MV-4-11 (cell line): ENCODE results near the gene PTPN14.
"Not testable (repeated sequence)": the region's sequence is repeated elsewhere in the genome, so short reads cannot be mapped to it uniquely, and the experiment has no call there.

Experiments
- DNase-seq: peaks from one replicate; lab custom pipeline; 2025; lab: John Stamatoyannopoulos, UW

The PTPN14 gene

DNA sequence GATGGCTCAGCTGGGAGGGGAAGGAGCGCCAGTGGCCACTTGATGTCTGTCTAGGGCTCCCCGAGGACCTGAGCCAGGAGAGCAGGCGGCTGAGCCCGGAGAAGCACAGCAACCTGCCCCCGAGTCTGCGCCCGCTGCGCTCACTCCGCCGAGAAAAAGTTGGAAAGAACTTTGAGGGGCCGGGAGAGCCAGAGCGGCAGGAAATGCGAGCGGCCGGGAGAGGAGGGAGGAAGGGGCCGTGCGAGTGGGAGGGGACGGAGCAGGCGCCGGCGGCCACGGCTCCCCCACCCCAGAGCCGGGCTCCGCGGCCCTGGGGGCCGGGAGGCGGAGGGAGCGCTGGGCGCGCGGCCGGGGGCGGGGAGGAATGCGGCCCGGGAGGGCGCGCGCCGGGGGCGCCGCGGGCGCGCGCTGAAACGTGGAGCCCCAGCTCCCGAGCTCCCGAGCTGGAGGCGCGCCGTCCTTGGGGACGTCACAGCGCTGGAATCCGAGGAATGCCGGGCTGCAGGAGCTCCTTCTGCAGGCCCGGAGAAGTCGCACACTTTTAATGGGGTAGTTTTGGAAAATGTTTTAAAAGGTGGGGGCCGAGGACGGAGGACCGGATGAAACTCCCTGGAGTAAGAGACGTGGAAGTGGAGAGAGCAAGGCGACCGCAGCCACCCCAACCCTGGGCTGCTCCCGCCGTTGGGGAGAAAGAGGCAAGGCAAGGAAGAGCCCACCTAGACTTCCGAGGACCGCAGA, at the start of gene PTPN14:
PTPN14 (minus strand) TSS at position 167 of the 738 bp plus-strand sequence. CDS start 86,799 bp downstream, outside the sequence.
- DNase-seq, result no peak

DNA sequence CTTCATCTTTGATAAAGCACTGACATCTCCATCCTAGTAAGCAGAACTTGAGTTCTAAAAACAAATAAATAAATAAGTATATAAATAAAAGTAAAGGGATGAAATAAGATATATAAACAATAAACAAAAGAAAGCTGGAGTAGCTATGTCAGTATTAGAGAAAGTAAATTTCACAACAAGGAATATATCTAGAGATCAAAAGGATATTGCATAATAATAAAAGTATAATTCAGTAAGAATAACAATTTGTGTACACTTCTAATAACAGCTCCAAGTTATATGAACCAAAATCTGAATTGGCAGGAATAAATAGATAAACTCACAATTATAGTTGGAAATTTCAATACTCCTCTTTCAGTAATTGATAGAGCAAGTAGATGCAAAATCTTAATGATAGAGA, 41.8 kb upstream of the PTPN14 start:
- DNase-seq, result no peak

DNA sequence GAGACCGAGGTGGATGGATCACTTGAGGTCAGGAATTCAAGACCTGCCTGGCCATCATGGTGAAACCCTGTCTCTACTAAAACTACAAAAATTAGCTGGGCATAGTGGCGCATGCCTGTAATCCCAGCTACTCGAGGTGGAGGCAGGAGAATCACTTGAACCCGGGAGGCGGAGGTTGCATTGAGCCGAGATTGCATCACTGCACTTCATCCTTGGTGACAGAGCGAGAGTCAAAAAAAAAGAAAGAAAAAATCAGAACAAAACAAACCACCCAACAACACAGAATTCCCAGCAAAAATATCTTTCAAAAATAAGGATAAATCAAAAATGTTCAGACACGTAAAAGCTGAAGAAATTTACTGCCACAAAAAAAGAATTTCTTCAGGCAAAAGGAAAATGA, 40.5 kb upstream of the PTPN14 start:
- not testable (repeated sequence) for DNase-seq

DNA sequence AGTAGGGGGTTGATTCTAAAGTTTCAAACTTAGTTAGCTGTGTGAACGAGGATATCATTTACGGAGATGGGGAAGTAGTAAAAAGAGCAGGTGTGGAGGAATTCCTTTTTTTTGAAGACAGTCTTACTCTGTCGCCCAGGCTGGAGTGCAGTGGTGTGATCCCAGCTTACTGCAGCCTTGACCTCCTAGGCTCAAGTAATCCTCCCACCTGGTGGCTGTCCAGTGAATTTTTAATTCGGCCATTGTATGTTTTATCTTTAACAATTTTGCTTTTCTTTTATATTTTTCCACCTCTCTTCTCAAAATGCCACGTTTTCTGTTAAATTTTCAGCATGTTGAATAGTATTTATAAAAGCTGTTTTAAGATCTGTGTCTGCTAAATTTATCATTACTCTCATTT, 39.3 kb upstream of the PTPN14 start:
- DNase-seq, result no peak

DNA sequence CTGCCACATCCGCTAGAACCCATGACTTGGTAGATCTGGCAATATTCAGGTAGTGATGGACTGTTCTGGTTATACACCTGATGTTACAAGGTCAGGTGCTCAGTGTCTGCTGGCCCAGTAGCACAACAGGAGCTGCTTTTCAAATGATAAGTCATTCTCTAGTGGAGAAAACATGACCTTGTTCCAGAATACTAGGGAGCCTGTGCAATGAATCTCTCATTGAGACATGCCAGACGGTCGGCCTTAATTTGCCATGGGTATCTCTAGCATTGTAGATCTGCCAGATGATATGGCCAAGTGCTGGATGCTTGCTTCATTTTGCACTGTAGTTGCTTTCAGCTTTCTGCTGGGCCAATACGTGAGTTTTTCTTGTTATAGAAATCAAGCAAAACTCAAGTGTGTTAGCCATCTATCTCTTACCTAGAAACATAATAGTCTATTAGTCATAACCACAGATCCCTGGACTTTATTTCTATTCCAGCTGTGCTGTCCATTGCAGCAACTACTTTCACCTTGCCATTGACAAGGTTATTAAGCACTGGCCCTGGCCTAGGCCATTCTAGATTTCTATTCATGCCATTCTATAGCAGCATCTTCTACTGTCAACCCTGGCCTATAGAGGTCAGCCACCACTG, 37.7 kb upstream of the PTPN14 start:
- DNase-seq, result no peak

DNA sequence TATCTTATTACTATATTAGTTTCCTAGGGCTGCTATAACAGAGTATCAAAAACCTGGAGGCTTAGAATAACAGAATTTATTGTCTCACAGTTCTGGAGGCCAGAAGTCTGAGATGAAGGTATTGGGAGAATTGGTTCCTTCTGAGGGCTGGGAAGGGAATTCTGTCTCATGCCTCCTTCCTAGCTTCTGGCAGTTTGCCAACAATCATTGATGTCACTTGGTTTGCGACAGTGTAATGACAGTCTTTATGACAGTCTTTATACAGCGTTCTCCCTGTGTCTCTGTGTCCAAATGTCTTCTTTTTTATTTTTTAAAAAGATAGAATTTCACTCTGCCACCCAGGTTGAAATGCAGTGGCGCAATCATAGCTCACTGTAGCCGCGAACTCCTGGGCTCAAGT, 35.8 kb upstream of the PTPN14 start:
- DNase-seq, result no peak

DNA sequence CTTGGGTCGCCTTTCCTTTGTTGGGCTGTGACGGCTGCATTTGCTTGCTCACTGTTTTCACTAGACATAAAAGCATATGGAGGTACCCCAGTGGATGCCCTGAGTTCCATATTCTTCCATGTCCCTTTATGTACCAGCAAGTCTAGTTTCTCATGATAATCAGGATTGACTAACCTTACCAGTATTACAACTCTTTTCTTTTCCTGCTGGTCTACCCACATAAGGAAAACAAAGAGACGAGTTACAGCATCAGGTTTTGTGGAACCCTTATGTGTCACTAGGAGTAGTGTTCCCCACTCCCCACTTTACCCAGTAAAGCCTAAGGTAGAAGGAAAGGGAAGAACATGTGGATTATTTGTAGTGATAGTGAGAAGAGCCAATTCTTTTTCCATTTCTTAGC, 35.2 kb upstream of the PTPN14 start:
- DNase-seq, result no peak

DNA sequence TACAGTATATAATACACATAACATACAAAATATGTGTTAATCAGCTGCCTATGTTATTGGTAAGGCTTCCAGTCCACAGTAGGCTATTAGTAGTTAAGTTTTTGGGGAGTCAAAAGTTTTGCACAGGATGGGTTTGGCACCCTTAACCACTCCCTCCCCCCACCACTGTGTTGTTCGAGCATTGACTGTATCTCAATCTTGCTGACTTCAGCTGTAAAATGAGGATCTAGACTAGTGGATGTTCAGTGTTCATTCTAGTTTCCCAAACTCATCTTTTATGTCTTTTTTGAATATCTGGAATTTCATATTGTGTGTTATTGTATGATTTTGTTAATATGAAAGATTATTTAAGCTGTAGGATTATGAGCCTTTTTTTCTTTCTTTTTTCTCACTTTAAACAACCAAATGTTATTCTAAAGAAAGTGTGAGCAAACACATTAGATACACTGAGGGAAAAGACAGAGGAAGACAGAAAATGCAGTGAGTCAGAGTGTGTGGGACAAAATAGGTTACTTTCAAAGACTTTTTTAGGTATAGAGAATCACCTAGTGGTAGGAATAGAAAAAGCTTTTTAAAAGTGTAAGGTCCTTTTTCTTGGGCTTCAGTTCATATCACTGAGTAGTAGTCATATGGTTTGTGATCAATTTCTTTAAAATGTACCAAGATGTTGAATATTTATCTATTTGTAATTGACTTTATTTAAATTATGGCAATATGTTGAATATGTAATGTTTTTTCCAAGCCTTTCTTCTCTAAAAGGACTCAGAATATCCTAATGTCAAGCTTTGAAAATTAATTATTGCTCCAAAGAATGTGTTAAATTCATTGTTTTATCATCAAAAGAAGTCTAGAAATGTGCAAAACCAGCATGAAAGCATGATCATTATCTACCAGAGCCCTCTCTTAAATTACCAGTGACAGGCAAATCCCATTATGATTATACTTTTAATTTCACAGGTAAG, 33.7 kb upstream of the PTPN14 start:
- DNase-seq, result peak; percentile 70

DNA sequence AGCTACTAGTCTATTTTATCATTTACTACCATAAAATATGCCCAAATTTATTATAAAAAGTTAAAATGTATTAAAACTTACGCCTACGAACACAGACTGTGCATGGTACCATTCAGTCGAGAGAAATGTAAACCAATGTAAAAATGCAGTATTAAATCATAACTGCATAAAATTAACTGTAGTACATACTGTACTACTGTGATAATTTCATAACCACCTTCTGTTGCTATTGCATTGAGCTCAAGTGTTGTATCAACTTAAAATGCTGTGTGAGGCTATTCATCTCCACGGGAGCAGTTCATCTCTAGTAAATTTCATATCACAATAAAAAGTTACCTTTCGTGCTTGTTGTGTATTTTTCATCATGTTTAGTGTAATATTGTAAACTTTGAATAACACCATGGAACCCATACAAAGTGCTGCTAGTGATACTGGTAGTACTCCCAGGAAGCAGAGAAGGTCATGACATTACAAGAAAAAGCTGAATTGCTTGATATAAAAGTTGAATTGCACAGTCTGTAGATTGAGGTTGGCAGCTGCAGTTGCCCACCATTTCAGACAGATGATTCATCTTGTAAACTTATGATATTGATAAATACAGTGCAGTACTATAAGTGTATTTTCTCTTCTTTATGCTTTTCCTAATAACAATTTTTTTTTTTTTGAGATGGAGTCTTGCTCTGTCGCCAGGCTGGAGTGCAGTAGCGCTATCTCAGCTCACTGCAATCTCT, 32.6 kb upstream of the PTPN14 start:
- DNase-seq, result no peak

DNA sequence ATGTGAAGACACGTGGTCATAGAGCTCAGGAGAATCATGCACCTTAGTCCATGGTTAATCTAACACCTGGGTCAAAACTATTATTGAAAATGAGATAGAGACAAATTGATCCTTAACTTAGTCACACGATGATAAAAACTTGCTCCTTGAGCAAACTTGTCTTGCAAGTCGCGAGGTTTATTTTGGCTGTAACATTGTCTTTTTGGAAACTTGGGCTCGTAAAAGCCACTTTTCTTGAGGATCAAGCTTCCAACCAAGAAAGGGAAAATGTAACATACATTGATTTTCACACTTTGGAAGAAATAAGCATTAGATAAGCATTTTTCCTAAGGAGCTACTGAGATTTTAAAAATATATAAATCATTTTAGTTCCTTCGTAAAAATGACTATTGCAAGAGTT, 31.7 kb upstream of the PTPN14 start:
- no peak for DNase-seq

DNA sequence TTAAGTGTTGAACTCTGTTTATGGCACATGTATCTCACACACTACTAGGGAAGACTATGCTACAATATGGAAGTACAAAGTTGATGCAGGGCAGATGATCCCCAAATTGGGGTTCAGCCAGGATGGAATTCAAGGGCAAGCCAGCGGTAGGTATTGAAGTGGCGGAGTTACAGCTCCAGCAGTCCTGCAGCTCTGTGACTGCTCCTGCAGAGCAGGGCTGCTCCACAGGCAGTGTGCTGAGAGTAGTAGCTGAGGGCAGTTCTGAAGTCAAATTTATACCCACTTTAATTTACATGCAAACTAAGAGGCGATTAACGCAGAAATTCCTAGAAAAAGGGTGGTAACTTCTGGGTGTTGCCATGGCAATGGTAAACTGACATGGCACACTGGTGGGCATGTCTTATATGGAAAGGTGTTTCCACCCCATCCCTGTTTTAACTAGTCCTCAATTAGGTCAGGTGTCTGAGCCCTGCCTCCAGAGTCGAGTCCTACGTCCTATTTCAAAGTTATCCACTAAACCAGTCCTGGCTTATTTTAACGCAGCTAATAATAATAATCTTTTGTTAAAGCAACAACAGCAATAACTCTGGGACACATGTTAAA, 31.0 kb upstream of the PTPN14 start:
- DNase-seq, result no peak

DNA sequence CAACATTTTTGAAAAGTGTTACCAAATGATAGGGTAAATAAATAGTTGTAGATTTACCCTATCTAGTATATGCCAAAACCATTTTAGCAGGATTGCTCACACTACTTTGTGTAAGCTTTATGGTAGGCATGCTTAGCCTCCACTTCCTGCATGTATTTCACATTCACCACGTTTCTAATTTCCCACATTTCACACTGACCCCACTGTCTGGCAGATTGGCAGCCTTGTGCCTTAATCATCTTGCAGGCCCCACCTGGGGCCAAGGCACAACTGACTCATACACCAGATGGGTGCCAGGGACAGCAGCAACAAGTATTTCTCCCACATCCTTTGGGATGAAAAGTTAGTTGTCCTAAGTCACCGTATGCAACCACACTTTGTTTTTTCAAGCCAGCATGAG, 30.4 kb upstream of the PTPN14 start:
- peak; percentile 14 for DNase-seq

DNA sequence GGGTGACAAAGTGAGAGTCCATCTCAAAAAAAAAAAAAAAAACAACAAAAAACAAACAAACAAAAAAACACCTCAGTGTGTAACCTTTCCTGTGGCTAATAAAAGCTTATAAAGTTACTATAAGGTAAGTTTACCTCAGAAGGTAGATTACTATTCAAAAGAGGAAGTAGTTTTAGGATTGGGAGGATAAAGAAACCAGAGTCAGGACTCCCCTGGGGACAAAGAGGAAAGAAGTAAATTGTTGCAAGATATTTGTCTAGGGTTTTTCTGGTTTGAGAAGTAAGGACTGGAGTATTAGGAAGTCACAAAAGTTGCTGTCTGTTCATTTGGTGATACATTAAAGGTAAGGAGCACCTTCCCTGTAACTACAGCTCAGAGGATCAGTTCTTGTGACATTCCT, 27.8 kb upstream of the PTPN14 start:
- DNase-seq, result peak; percentile 62

DNA sequence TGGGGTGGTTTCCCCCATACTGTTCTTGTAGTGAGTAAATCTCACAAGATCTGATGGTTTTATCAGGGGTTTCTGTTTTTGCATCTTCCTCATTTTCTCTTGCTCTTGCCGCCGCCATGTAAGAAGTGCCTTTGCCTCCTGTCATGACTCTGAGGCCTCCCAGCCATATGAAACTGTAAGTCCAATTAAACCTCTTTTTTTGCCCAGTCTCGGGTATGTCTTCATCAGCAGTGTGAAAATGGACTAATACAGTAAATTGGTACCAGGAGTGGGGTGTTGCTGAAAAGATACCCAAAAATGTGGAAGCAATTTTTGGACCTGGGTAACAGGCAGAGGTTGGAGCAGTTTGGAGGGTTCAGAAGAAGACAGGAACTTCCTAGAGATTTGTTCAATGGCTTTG, 24.7 kb upstream of the PTPN14 start:
- not testable (repeated sequence) for DNase-seq

DNA sequence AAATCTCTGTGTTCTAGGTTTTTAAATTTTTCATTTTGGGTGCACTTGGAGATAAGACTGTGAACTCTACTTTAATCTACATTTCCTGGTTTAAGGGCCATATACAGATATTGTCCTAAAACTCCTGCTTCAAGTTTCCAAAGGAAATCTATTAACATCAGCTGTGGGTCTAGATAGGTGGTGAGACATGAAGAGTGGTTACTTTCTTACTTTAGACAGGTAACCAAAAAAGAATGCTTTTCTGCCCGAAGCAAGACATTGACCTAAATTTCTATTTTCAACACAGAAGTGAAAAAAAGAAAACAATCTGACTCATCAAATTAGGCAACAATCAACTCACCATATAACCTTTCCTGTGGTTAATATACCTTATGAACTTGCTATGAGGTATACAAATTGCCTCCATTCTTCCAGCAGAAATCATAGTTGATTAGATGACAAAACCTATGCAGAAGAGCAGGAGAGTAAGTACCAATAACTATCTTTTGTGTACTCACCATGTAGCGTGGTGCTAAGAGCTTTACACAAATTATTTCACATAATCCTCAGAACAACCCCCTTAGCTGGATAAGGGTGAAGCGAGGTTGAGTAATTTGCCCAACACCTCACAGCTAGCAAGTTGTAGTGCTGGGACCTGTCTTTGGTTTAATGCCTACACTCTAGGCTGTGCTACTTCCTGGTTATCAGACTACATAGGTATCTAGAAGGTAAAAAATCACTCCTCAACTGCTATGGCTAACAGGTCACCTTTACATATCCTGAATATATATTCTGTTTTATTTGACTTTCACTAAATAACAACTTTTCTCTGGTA, 23.4 kb upstream of the PTPN14 start:
- DNase-seq, result no peak

DNA sequence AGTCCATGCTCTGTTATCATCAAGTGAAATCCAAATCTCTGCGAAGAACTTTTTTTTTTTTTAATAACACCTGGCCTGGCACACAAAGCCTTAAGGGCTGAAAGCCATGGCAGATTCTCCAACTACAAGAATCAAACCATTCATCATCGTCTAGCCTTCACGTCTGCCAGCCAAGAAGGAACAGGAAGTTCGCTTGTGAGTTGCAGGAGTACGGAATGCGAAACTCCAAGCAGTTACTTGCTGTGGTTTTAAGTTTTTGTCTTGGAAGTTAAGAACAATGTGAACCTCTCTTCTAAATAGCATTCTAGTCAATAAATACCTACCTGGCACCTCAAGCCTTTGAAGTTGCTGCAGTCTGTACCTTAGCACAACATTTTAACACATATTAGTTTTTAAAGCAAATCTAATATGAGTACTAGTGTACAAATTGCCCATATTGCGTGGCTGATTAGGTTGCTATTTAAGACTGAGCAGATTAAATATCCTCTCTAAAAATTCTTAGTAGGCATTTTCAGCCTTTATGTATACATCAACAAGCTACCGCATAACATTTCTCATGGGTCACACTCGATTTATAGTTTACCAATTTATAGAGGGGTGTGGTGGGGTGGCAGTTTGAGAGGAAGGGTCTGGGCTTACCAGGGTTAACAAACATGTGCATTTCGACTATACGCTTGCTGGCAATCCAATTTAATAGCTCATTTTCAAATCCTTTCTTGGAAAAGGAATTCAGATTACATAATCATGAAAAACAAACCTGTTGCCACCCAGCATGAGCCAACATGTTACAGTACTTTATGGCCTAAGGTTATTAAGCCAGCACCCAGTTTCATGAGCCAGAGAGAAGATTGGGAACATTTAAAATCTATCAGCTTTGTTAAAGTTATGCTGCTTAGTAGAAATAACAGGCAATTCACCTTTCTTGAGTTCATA, 22.2 kb upstream of the PTPN14 start:
- DNase-seq, result peak; percentile 52

DNA sequence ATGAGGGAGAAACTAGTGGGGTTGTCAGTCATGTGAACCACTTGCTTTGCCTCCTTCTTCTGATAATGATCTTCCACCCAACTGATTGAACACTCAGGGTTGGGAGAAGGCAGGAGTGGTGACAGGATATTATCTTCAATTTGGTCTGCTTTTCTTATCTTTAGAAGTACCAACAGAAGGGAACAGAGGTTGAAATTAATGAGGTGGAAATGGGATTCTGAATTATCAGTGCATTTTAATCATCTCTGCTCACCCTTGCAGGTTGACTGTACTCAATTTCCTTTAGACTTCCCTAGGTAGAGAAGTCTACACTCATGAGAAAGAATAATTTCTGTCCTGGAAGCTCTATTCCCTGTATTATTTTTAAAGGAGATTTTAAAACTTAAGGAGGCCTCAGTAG, 19.9 kb upstream of the PTPN14 start:
- no peak for DNase-seq

DNA sequence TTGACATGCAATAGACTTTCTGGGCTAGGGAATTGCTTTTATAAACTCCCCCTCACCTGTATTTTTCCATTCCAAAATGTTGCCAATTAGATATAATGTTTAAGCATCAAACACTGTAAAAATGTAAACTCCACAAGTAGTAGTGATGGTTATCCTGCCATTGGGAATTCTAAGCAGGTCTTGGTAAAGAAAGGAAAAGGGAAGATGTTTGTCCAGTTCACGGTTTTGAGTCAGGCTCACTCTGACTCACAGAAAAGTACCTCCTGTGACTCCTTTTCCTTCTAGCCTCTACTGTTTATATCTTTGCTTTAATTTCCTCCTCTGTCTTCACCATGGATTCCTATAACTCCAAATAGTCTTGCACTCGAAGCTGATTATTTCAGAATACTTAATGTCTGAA, 19.0 kb upstream of the PTPN14 start:
- DNase-seq, result no peak

DNA sequence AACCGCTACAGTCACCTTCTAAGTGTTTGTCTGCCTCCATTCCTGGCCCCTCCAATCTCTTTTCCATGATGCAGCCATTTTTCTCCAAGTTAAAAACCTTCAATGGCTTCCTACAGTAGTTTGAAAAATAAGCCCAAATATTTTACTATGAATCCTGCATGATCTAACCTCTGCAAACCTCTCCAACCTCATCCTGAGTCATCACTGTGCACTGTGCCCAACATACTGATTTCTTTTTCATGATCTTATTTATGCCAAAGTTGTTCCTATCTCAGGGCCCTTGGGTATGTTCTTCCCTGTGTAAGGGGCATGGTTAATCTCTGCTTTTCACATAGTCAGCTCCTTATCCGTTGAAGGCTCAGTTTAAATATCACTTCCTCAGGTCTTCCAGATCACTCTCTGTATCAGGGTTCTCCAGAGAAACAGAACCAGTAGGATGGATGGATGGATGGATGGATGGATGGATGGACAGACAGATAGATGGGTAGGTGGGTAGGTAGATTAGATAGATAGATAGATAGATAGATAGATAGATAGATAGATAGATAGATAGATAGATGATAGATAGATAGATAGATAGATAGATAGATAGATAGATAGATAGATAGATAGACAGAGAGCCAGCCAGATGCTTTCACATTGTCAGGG, 18.1 kb upstream of the PTPN14 start:
- DNase-seq, result no peak
